Activated T-cell treated with anti-CD3 and anti-CD28 coated beads, Interleukin-2, amount 50 U/mL, for 1 hour (primary cell): ENCODE measurements around the gene MMP11.

Experiments used
- DNase-seq: peaks from one replicate; pipeline ENCODE4 v3.0.0-alpha.2; 2020

The MMP11 gene

GRCh38 chr22:23833017-23833751 is 60.5 kb downstream of the MMP11 start:
- no peak for DNase-seq
